Activated T-cell treated with anti-CD3 and anti-CD28 coated beads, Interleukin-2, amount 50 U/mL, for 48 hours (primary cell): Measurements from ENCODE around the gene MICAL3.

Experiments used
- DNase-seq, 2 experiments: peaks; one replicate each; pipeline ENCODE4 v3.0.0-alpha.2; 2020

MICAL3 gene

GRCh38 chr22:17738386-17739128 lies 285.8 kb downstream of the MICAL3 start:
- DNase-seq, result no peak
